Mesodermal cell (in vitro differentiated cells): ENCODE data around the gene PTGR1.

Source experiments
- H3K27ac ChIP-seq: 2 replicates; pipeline ENCODE4 v1.7.0; 2013; ENCODE audit warnings: mild to moderate bottlenecking, low read depth, low read length, moderate library complexity; ENCODE audit not compliant: severe bottlenecking
- H3K36me3 ChIP-seq: 2 replicates; pipeline ENCODE4 v1.7.1; 2013; ENCODE audit warnings: mild to moderate bottlenecking, low read length, moderate library complexity; ENCODE audit not compliant: control insufficient read depth, insufficient read depth
- H3K4me1 ChIP-seq: one replicate; pipeline ENCODE4 v1.7.1; 2013; ENCODE audit warnings: mild to moderate bottlenecking, low read length; ENCODE audit not compliant: insufficient read depth, control insufficient read depth, poor library complexity, severe bottlenecking
- H3K4me3 ChIP-seq: 2 replicates; pipeline ENCODE4 v1.7.0; 2013; ENCODE audit warnings: low read length, control low read depth, mild to moderate bottlenecking; ENCODE audit not compliant: insufficient read depth, poor library complexity, severe bottlenecking; ENCODE audit errors: extremely low read depth
- H3K9me3 ChIP-seq: 2 replicates; pipeline ENCODE4 v1.7.1; 2013; ENCODE audit warnings: mild to moderate bottlenecking, low read length, moderate library complexity; ENCODE audit not compliant: control insufficient read depth
- WGBS, 2 experiments: methylation state at CpG; one replicate each; pipeline ENCODE4 v1.1.5; 2013; ENCODE audit warnings: missing lambda C conversion rate in 2 of 2; ENCODE audit not compliant: insufficient coverage in 2 of 2; 5-methylcytosine and 5-hydroxymethylcytosine counted together

The PTGR1 gene

DNA sequence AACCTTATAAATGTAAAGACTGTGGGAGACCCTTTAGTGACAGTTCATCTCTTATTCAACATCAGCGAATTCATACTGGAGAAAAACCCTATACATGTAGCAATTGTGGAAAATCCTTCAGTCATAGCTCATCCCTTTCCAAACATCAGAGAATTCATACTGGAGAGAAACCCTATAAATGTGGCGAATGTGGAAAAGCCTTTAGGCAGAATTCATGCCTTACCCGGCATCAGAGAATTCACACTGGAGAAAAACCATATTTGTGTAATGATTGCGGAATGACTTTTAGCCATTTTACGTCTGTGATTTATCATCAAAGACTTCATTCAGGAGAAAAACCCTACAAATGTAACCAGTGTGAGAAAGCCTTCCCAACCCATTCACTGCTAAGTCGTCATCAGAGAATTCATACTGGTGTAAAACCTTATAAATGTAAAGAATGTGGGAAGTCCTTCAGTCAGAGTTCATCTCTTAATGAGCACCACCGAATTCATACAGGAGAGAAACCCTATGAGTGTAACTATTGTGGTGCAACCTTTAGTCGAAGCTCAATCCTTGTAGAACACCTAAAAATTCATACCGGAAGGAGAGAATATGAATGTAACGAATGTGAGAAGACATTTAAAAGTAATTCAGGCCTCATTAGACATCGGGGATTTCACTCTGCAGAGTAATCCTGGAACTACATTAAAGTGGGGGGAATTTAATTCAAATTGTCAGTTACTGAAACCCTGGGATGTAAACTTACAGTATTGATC is 56.8 kb downstream of the PTGR1 start:
- no peaks in the 10 kb centered on the region for H3K4me1 ChIP-seq
- H3K27ac ChIP-seq = no peak overlapping the region
- H3K36me3 ChIP-seq = peaks cover 37% of the 10 kb centered on the region
- peaks cover 68% of the 10 kb centered on the region for H3K9me3 ChIP-seq
- 92 to 95% methylated on average over 5 to 8 of the region's 11 CpGs for WGBS, 2 experiments
- no peak overlapping the region for H3K4me3 ChIP-seq

- H3K36me3 ChIP-seq = peaks cover 57% of the 10 kb centered on the region
- H3K27ac ChIP-seq = no peak overlapping the region
- H3K4me3 ChIP-seq = no peak overlapping the region
- WGBS, 2 experiments = 80 to 100% methylated on average over 1 to 3 of the region's 5 CpGs
- H3K9me3 ChIP-seq = peaks cover 23% of the 10 kb centered on the region
- no peaks in the 10 kb centered on the region for H3K4me1 ChIP-seq
These were observed 66.2 kb downstream of the PTGR1 start for GRCh38 chr9:111533099-111533790.

GRCh38 chr9:111531716-111532115 is 67.7 kb downstream of the PTGR1 start:
- peaks cover 15% of the 10 kb centered on the region for H3K9me3 ChIP-seq
- no peaks in the 10 kb centered on the region for H3K4me1 ChIP-seq
- H3K36me3 ChIP-seq = peaks cover 50% of the 10 kb centered on the region
- H3K27ac ChIP-seq = no peak overlapping the region
- 94% methylated on average over 2 of the region's 4 CpGs; no CpG with 5 or more reads in 1 of the 2 experiments for WGBS, 2 experiments
- H3K4me3 ChIP-seq = no peak overlapping the region

DNA sequence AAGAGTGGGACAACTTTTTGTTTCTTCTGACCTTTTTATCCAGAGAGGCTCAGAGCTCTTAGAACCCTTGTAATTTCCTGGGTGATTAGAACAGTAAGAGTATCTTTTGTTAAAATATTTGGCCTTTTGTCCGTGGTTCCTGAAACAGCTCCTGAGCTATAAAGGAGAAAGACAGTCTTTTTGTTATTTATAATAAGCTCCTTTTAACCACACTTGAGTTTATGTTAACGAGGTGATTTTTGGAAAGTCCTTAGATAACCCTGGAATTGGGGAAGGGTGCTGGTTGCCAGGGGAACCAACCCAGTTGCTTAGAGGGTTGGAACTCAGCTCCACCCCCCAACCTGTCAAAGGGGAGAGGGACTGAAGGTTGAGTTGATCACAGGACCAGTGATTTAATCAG is 69.7 kb downstream of the PTGR1 start:
- WGBS, 2 experiments = no CpG with 5 or more reads among the region's 2 CpGs

DNA sequence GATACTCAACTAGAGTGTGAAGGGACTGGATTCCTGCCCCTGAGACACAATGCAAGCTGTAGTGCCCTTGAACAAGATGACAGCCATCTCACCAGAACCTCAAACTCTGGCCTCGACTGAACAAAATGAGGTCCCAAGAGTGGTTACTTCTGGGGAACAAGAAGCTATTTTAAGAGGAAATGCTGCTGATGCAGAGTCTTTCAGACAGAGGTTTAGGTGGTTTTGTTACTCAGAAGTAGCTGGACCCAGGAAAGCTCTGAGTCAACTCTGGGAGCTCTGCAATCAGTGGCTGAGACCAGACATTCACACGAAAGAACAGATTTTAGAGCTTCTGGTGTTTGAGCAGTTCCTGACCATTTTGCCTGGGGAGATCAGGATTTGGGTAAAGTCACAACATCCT is 72.1 kb downstream of the PTGR1 start:
- 67 to 95% methylated on average over 1 to 2 of the region's 2 CpGs for WGBS, 2 experiments
- H3K4me3 ChIP-seq = no peak overlapping the region
- H3K27ac ChIP-seq = no peak overlapping the region
- H3K9me3 ChIP-seq = no peaks in the 10 kb centered on the region
- H3K36me3 ChIP-seq = peaks cover 23% of the 10 kb centered on the region
- H3K4me1 ChIP-seq = no peaks in the 10 kb centered on the region

More for the DNA sequence above, 69.7 kb downstream of the PTGR1 start:
- no peak overlapping the region for H3K4me3 ChIP-seq
- peaks cover 6% of the 10 kb centered on the region for H3K9me3 ChIP-seq
- H3K36me3 ChIP-seq = peaks cover 40% of the 10 kb centered on the region
- no peaks in the 10 kb centered on the region for H3K4me1 ChIP-seq
- H3K27ac ChIP-seq = no peak overlapping the region

GRCh38 chr9:111525056-111525977 is 74.1 kb downstream of the PTGR1 start, which contains the start of gene ZNF483:
Gene ZNF483 (plus strand): TSS chr9:111525179. CDS start chr9:111527396, 2,217 bp downstream.
- H3K36me3 ChIP-seq = peaks cover 11% of the 10 kb centered on the region
- H3K9me3 ChIP-seq = no peaks in the 10 kb centered on the region
- 1 to 2% methylated on average over 52 to 54 of the region's 66 CpGs for WGBS, 2 experiments
- no peak within 1 kb of the TSS for H3K27ac ChIP-seq
- H3K4me3 ChIP-seq = peak within 1 kb of the TSS; percentile 71
- no peaks in the 10 kb centered on the region for H3K4me1 ChIP-seq

DNA sequence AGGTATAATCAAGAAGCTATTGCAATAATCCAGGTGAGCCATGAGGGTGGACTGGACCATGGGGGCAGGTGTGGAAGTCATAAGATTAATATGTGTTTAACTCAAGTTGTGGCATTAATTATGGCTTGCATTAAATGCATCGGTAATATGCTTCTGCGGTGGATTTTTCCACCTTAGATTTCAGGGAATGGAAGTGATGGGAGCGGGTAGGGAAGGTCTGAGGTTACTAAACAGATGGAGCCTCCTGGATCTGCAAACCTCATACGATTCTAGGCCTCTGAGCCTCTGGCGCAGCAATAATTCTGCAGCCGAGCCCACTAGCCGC is 74.8 kb downstream of the PTGR1 start:
- WGBS, 2 experiments = 36 to 39% methylated on average over 7 of the region's 7 CpGs
- H3K4me1 ChIP-seq = no peaks in the 10 kb centered on the region
- H3K4me3 ChIP-seq = peak overlapping the region; percentile 71
- H3K36me3 ChIP-seq = peaks cover 7% of the 10 kb centered on the region
- no peak overlapping the region for H3K27ac ChIP-seq
- H3K9me3 ChIP-seq = no peaks in the 10 kb centered on the region

DNA sequence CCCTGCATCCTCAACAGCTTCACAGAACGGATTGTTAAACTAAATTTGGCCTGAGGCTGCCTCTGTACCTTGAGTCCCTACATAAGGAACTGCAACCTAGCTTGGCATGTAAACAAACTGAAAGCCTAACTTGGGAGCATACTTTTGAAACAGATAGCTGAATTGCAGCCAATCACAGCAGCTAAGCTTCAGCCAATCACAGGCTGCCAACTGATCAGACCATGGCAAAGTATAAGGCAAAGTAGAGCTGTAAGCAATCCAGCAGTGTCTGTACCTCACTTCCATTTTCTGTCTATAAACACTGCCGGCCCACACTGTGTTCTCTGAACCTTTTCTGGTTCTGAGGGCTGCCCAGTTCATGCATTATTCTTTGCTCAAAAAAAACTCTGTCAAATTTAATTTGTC is 83.4 kb downstream of the PTGR1 start:
- 65 to 92% methylated on average over 2 of the region's 2 CpGs for WGBS, 2 experiments

DNA sequence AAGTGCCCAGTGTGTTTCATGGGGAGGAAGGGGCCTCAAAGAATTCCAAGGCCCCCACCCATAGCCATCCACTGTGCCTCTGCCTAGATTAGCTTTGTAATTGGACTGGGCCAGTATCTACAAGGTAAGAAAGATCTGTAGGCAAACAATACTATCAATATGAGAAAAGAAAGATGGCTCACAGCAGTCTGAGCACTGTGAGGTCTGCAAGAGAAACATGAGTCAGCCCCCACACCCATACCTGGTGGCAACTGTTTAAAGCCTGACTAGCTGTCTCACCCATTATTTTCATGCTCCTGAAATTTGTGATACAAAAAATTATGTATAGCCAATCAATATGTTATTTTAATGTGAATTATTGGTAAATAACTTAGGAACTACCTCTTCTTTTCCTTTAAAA is 84.5 kb downstream of the PTGR1 start:
- no peak overlapping the region for H3K4me3 ChIP-seq
- H3K4me1 ChIP-seq = no peaks in the 10 kb centered on the region
- H3K27ac ChIP-seq = no peak overlapping the region
- H3K9me3 ChIP-seq = no peaks in the 10 kb centered on the region
- no peaks in the 10 kb centered on the region for H3K36me3 ChIP-seq

More for the DNA sequence above, 83.4 kb downstream of the PTGR1 start:
- H3K27ac ChIP-seq = no peak overlapping the region
- no peaks in the 10 kb centered on the region for H3K9me3 ChIP-seq
- H3K4me1 ChIP-seq = no peaks in the 10 kb centered on the region
- no peaks in the 10 kb centered on the region for H3K36me3 ChIP-seq
- H3K4me3 ChIP-seq = no peak overlapping the region
